Peyer's patch (tissue), 4 donors: ENCODE measurements around the gene NOG.

Source experiments
- POLR2A ChIP-seq, 2 donors: fragments of 450-650 bp; IDR thresholded peaks; one replicate each; pipeline ENCODE4 v1.5.1; 2017; ENCODE audit warnings: antibody characterized with exemption in 2 of 2, mild to moderate bottlenecking in 2 of 2, moderate library complexity in 2 of 2
- TF ChIP-seq, protein P1 (sequence below), 6 experiments: fragments of 450-650 bp in 4 of 6; fragments of 200-600 bp in 2 of 6; sonication (generic) in 1 of 6; IDR thresholded peaks; one replicate each; pipeline ENCODE4 v1.5.1; 2017 to 2019; ENCODE audit warnings: antibody characterized with exemption in 6 of 6, mild to moderate bottlenecking in 3 of 6, moderate library complexity in 1 of 6

DNA sequence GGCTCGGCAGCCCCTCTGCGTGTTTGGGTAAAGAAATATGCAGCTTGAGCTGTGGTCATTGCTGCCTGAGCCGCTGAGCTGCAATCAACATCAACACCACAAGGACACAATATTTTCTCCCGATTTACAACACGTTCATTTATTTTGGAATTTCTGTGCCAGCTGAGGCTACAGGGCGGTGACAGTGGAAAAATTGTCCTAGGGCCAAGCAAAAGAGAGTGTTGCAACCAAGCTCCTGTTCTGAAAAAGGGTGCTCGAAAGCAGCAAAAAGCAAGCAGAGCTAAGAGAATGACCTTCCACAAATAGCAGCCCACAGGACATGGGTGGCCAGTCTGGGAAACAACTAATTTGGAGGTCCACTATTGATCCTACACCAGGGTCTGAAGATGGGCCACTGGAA lies 35.4 kb upstream of the NOG start:
- TF ChIP-seq, protein P1, sequence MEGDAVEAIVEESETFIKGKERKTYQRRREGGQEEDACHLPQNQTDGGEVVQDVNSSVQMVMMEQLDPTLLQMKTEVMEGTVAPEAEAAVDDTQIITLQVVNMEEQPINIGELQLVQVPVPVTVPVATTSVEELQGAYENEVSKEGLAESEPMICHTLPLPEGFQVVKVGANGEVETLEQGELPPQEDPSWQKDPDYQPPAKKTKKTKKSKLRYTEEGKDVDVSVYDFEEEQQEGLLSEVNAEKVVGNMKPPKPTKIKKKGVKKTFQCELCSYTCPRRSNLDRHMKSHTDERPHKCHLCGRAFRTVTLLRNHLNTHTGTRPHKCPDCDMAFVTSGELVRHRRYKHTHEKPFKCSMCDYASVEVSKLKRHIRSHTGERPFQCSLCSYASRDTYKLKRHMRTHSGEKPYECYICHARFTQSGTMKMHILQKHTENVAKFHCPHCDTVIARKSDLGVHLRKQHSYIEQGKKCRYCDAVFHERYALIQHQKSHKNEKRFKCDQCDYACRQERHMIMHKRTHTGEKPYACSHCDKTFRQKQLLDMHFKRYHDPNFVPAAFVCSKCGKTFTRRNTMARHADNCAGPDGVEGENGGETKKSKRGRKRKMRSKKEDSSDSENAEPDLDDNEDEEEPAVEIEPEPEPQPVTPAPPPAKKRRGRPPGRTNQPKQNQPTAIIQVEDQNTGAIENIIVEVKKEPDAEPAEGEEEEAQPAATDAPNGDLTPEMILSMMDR (IDR thresholded peaks at IDR 0.05): no peak
- no peak for TF ChIP-seq POLR2A (IDR thresholded peaks at IDR 0.05)
